ENCODE measurements around the gene RNF220.

RNF220 gene

DNA sequence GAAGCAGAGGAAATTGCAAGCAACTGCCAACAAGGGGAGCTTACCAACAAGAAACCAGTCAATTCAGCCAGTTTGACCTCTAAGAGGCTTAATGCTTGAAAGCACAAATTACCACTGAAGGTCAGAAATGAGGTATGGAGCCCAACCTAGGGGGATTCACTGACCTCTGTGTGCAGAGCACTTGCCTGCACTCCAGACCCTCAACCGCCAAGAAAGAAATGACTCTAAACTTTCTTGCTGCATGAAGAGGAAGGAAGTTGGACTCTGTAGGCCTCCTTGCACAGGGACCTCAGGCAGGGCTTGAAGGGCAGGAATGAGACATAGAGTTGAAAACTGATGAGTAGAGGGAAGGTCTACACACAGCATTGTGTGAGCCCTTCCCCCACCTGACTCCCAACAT is 279.5 kb downstream of the RNF220 start:
- ATAC-seq = no peak
- TF ChIP-seq CSDC2 (CRISPR knock-in tag; IDR thresholded peaks at IDR 0.05) = no peak
- TF ChIP-seq CREB5 (CRISPR knock-in tag; IDR thresholded peaks at IDR 0.05; ENCODE audit: low read depth) = no peak
- no peak for TF ChIP-seq SNAI2 (CRISPR knock-in tag; IDR thresholded peaks at IDR 0.05)
- TF ChIP-seq, protein P1, sequence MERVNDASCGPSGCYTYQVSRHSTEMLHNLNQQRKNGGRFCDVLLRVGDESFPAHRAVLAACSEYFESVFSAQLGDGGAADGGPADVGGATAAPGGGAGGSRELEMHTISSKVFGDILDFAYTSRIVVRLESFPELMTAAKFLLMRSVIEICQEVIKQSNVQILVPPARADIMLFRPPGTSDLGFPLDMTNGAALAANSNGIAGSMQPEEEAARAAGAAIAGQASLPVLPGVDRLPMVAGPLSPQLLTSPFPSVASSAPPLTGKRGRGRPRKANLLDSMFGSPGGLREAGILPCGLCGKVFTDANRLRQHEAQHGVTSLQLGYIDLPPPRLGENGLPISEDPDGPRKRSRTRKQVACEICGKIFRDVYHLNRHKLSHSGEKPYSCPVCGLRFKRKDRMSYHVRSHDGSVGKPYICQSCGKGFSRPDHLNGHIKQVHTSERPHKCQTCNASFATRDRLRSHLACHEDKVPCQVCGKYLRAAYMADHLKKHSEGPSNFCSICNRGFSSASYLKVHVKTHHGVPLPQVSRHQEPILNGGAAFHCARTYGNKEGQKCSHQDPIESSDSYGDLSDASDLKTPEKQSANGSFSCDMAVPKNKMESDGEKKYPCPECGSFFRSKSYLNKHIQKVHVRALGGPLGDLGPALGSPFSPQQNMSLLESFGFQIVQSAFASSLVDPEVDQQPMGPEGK (CRISPR knock-in tag; IDR thresholded peaks at IDR 0.05; ENCODE audit: borderline replicate concordance) = no peak
- TF ChIP-seq ZNF70 (CRISPR knock-in tag; IDR thresholded peaks at IDR 0.05) = no peak
- TF ChIP-seq GLIS3 (CRISPR knock-in tag; IDR thresholded peaks at IDR 0.05) = no peak
- TF ChIP-seq BACH2 (CRISPR knock-in tag; IDR thresholded peaks at IDR 0.05; ENCODE audit: borderline replicate concordance) = no peak

DNA sequence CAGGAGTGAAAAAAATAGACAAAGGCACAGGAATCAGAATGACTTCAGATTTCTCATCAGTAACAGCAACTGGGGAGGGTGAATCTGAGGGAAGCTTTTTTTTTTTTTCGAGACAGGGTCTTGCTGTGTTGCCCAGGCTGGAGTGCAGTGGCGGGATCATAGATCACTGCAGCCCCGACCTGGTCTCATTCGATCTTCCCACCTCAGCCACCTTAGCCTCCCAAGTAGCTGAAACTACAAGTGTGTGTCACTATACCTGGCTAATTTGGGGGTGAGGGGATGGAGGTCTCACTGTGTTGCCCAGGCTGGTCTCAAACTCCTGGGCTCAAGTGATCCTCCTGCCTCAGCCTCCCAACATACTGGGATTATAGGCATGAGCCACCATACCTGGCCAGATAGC is 280.2 kb downstream of the RNF220 start:
- no peak for ATAC-seq
- TF ChIP-seq, protein P2, sequence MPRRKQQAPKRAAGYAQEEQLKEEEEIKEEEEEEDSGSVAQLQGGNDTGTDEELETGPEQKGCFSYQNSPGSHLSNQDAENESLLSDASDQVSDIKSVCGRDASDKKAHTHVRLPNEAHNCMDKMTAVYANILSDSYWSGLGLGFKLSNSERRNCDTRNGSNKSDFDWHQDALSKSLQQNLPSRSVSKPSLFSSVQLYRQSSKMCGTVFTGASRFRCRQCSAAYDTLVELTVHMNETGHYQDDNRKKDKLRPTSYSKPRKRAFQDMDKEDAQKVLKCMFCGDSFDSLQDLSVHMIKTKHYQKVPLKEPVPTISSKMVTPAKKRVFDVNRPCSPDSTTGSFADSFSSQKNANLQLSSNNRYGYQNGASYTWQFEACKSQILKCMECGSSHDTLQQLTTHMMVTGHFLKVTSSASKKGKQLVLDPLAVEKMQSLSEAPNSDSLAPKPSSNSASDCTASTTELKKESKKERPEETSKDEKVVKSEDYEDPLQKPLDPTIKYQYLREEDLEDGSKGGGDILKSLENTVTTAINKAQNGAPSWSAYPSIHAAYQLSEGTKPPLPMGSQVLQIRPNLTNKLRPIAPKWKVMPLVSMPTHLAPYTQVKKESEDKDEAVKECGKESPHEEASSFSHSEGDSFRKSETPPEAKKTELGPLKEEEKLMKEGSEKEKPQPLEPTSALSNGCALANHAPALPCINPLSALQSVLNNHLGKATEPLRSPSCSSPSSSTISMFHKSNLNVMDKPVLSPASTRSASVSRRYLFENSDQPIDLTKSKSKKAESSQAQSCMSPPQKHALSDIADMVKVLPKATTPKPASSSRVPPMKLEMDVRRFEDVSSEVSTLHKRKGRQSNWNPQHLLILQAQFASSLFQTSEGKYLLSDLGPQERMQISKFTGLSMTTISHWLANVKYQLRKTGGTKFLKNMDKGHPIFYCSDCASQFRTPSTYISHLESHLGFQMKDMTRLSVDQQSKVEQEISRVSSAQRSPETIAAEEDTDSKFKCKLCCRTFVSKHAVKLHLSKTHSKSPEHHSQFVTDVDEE (CRISPR knock-in tag; IDR thresholded peaks at IDR 0.05) = no peak
- TF ChIP-seq TCF4 (CRISPR knock-in tag; IDR thresholded peaks at IDR 0.05; ENCODE audit: borderline replicate concordance) (no peak), ESRRG (CRISPR knock-in tag; IDR thresholded peaks at IDR 0.05) (no peak), BACH2 (CRISPR knock-in tag; IDR thresholded peaks at IDR 0.05; ENCODE audit: borderline replicate concordance) (no peak), CSDC2 (CRISPR knock-in tag; IDR thresholded peaks at IDR 0.05) (no peak), ZNF565 (CRISPR knock-in tag; conservative IDR thresholded peaks at IDR 0.05; ENCODE audit: low read depth) (no peak), ZNF8 (CRISPR knock-in tag; IDR thresholded peaks at IDR 0.05) (no peak), OSR1 (CRISPR knock-in tag; IDR thresholded peaks at IDR 0.05) (no peak), SNAI2 (CRISPR knock-in tag; IDR thresholded peaks at IDR 0.05) (no peak), PPARA (CRISPR knock-in tag; IDR thresholded peaks at IDR 0.05; ENCODE audit: borderline replicate concordance) (no peak), ZC3H10 (CRISPR knock-in tag; IDR thresholded peaks at IDR 0.05) (no peak), ZFP30 (CRISPR knock-in tag; IDR thresholded peaks at IDR 0.05) (no peak), ARNTL (CRISPR knock-in tag; IDR thresholded peaks at IDR 0.05; ENCODE audit: borderline replicate concordance, low read depth) (no peak), ZNF70 (CRISPR knock-in tag; IDR thresholded peaks at IDR 0.05) (no peak), TOX (CRISPR knock-in tag; IDR thresholded peaks at IDR 0.05; ENCODE audit: borderline replicate concordance) (no peak), ZFP3 (CRISPR knock-in tag; IDR thresholded peaks at IDR 0.05) (no peak), GLIS3 (CRISPR knock-in tag; IDR thresholded peaks at IDR 0.05) (no peak), ISL1 (CRISPR knock-in tag; IDR thresholded peaks at IDR 0.05) (no peak)
- TF ChIP-seq, protein P3, sequence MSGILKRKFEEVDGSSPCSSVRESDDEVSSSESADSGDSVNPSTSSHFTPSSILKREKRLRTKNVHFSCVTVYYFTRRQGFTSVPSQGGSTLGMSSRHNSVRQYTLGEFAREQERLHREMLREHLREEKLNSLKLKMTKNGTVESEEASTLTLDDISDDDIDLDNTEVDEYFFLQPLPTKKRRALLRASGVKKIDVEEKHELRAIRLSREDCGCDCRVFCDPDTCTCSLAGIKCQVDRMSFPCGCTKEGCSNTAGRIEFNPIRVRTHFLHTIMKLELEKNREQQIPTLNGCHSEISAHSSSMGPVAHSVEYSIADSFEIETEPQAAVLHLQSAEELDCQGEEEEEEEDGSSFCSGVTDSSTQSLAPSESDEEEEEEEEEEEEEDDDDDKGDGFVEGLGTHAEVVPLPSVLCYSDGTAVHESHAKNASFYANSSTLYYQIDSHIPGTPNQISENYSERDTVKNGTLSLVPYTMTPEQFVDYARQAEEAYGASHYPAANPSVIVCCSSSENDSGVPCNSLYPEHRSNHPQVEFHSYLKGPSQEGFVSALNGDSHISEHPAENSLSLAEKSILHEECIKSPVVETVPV (CRISPR knock-in tag; IDR thresholded peaks at IDR 0.05) = no peak
- TF ChIP-seq, protein P1 (CRISPR knock-in tag; IDR thresholded peaks at IDR 0.05; ENCODE audit: borderline replicate concordance) = no peak

DNA sequence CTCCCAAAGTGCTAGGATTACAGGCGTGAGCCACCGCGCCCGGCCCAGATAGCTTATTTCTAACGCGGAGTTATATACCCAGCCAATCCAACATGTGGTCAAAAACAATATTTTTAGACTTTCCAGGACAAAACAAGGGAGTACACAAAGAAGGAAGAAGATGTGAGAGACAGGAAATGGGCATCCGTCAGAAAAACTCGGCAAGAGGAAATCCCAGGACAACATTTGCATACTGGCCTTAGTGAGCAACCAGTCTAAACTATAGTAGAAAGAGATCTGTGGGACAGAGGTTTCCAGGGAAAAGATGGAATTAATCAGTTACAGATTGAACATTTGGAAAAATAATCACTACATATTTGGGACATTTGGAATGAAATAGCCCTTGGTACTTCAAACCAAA is 280.8 kb downstream of the RNF220 start:
- TF ChIP-seq TOX (CRISPR knock-in tag; IDR thresholded peaks at IDR 0.05; ENCODE audit: borderline replicate concordance) (no peak), RARB (CRISPR knock-in tag; IDR thresholded peaks at IDR 0.05) (no peak), ZNF565 (CRISPR knock-in tag; conservative IDR thresholded peaks at IDR 0.05; ENCODE audit: low read depth) (no peak), OSR1 (CRISPR knock-in tag; IDR thresholded peaks at IDR 0.05) (no peak), ESRRG (CRISPR knock-in tag; IDR thresholded peaks at IDR 0.05) (no peak), ZNF8 (CRISPR knock-in tag; IDR thresholded peaks at IDR 0.05) (no peak), TCF4 (CRISPR knock-in tag; IDR thresholded peaks at IDR 0.05; ENCODE audit: borderline replicate concordance) (no peak), ZC3H10 (CRISPR knock-in tag; IDR thresholded peaks at IDR 0.05) (no peak), ZNF70 (CRISPR knock-in tag; IDR thresholded peaks at IDR 0.05) (no peak), CSDC2 (CRISPR knock-in tag; IDR thresholded peaks at IDR 0.05) (no peak), GLIS3 (CRISPR knock-in tag; IDR thresholded peaks at IDR 0.05) (no peak), BACH2 (CRISPR knock-in tag; IDR thresholded peaks at IDR 0.05; ENCODE audit: borderline replicate concordance) (no peak)
- TF ChIP-seq, protein P4, sequence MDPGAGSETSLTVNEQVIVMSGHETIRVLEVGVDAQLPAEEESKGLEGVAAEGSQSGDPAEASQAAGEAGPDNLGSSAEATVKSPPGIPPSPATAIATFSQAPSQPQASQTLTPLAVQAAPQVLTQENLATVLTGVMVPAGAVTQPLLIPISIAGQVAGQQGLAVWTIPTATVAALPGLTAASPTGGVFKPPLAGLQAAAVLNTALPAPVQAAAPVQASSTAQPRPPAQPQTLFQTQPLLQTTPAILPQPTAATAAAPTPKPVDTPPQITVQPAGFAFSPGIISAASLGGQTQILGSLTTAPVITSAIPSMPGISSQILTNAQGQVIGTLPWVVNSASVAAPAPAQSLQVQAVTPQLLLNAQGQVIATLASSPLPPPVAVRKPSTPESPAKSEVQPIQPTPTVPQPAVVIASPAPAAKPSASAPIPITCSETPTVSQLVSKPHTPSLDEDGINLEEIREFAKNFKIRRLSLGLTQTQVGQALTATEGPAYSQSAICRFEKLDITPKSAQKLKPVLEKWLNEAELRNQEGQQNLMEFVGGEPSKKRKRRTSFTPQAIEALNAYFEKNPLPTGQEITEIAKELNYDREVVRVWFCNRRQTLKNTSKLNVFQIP (CRISPR knock-in tag; IDR thresholded peaks at IDR 0.05; ENCODE audit: borderline replicate concordance, low read depth) = no peak
- TF ChIP-seq, protein P3 (CRISPR knock-in tag; IDR thresholded peaks at IDR 0.05) = no peak
- ATAC-seq = no peak

Measured in SK-N-SH treated with all-trans-retinoic acid at 6 μM for 48 hours (cell line).